SK-N-SH treated with all-trans-retinoic acid at 6 μM for 48 hours (cell line): ENCODE data around the gene SAA1.

ENCODE experiments used
- ATAC-seq: fragments of 200-7000 bp; cut with Tn5 transposase; 3 replicates; pipeline ENCODE4 v1.9.1; 2020; ENCODE audit warnings: mild to moderate bottlenecking, moderate library complexity
- ARNTL ChIP-seq: fragments of 450-650 bp; formaldehyde crosslinking; IDR thresholded peaks from 2 replicates; pipeline ENCODE4 v1.5.0; 2020; ENCODE audit warnings: low read depth, mild to moderate bottlenecking, moderate library complexity, borderline replicate concordance
- BACH2 ChIP-seq: fragments of 250-450 bp; sonication (Bioruptor Pico); IDR thresholded peaks from 2 replicates; pipeline ENCODE4 v1.9.0; 2021; ENCODE audit warnings: mild to moderate bottlenecking, borderline replicate concordance
- CSDC2 ChIP-seq: fragments of 250-450 bp; sonication (Bioruptor Pico); IDR thresholded peaks from 2 replicates; pipeline ENCODE4 v1.5.0; 2020; ENCODE audit warnings: mild to moderate bottlenecking, moderate library complexity
- CSRNP3 ChIP-seq: fragments of 250-450 bp; sonication (Bioruptor Pico); IDR thresholded peaks from 2 replicates; pipeline ENCODE4 v1.5.1; 2021; ENCODE audit warnings: mild to moderate bottlenecking, moderate library complexity
- ESRRG ChIP-seq: fragments of 250-450 bp; sonication (Bioruptor Pico); IDR thresholded peaks from 2 replicates; pipeline ENCODE4 v1.6.1; 2021; ENCODE audit warnings: mild to moderate bottlenecking
- GLIS3 ChIP-seq: fragments of 250-450 bp; sonication (Bioruptor Pico); IDR thresholded peaks from 2 replicates; pipeline ENCODE4 v1.5.0; 2020; ENCODE audit warnings: mild to moderate bottlenecking, moderate library complexity
- ISL1 ChIP-seq: fragments of 250-450 bp; sonication (Bioruptor Pico); IDR thresholded peaks from 2 replicates; pipeline ENCODE4 v2.1.2; 2022; ENCODE audit warnings: mild to moderate bottlenecking, moderate library complexity
- OSR1 ChIP-seq: fragments of 250-450 bp; sonication (Bioruptor Pico); IDR thresholded peaks from 2 replicates; pipeline ENCODE4 v1.8.0; 2022; ENCODE audit warnings: moderate library complexity, mild to moderate bottlenecking, inconsistent platforms
- PATZ1 ChIP-seq: fragments of 250-450 bp; sonication (Bioruptor Pico); IDR thresholded peaks from 2 replicates; pipeline ENCODE4 v1.8.0; 2020; ENCODE audit warnings: mild to moderate bottlenecking, moderate library complexity, borderline replicate concordance
- POU6F1 ChIP-seq: fragments of 250-450 bp; sonication (Bioruptor Pico); IDR thresholded peaks from 2 replicates; pipeline ENCODE4 v1.8.0; 2021; ENCODE audit warnings: low read depth, mild to moderate bottlenecking, moderate library complexity, borderline replicate concordance
- PPARA ChIP-seq: fragments of 250-450 bp; sonication (Bioruptor Pico); IDR thresholded peaks from 2 replicates; pipeline ENCODE4 v1.5.0; 2020; ENCODE audit warnings: mild to moderate bottlenecking, borderline replicate concordance
- RARB ChIP-seq: fragments of 250-450 bp; sonication (Bioruptor Pico); IDR thresholded peaks from 2 replicates; pipeline ENCODE4 v1.8.0; 2021; ENCODE audit warnings: mild to moderate bottlenecking, moderate library complexity
- SNAI2 ChIP-seq: fragments of 250-450 bp; sonication (Bioruptor Pico); IDR thresholded peaks from 2 replicates; pipeline ENCODE4 v1.5.0; 2020; ENCODE audit warnings: mild to moderate bottlenecking, moderate library complexity
- TCF4 ChIP-seq: fragments of 250-450 bp; sonication (Bioruptor Pico); IDR thresholded peaks from 2 replicates; pipeline ENCODE4 v1.8.0; 2021; ENCODE audit warnings: mild to moderate bottlenecking, moderate library complexity, borderline replicate concordance
- TOX ChIP-seq: fragments of 250-450 bp; sonication (Bioruptor Pico); IDR thresholded peaks from 2 replicates; pipeline ENCODE4 v1.8.0; 2021; ENCODE audit warnings: mild to moderate bottlenecking, moderate library complexity, borderline replicate concordance
- ZC3H10 ChIP-seq: fragments of 250-450 bp; sonication (Bioruptor Pico); IDR thresholded peaks from 2 replicates; pipeline ENCODE4 v1.5.1; 2021; ENCODE audit warnings: mild to moderate bottlenecking, moderate library complexity
- ZFP3 ChIP-seq: fragments of 250-450 bp; sonication (Bioruptor Pico); IDR thresholded peaks from 2 replicates; pipeline ENCODE4 v1.5.0; 2020; ENCODE audit warnings: mild to moderate bottlenecking, moderate library complexity
- ZFP30 ChIP-seq: fragments of 450-650 bp; formaldehyde crosslinking; IDR thresholded peaks from 2 replicates; pipeline ENCODE4 v1.5.0; 2022; ENCODE audit warnings: mild to moderate bottlenecking, moderate library complexity
- ZNF70 ChIP-seq: fragments of 450-650 bp; formaldehyde crosslinking; IDR thresholded peaks from 2 replicates; pipeline ENCODE4 v1.5.0; 2020; ENCODE audit warnings: mild to moderate bottlenecking, moderate library complexity
- ZNF8 ChIP-seq: fragments of 450-650 bp; formaldehyde crosslinking; IDR thresholded peaks from 2 replicates; pipeline ENCODE4 v1.5.0; 2020; ENCODE audit warnings: mild to moderate bottlenecking, moderate library complexity
- TF ChIP-seq, protein P1 (sequence below): fragments of 250-450 bp; sonication (Bioruptor Pico); IDR thresholded peaks from 2 replicates; pipeline ENCODE4 v1.5.0; 2020; ENCODE audit warnings: mild to moderate bottlenecking, moderate library complexity

SAA1 gene

DNA sequence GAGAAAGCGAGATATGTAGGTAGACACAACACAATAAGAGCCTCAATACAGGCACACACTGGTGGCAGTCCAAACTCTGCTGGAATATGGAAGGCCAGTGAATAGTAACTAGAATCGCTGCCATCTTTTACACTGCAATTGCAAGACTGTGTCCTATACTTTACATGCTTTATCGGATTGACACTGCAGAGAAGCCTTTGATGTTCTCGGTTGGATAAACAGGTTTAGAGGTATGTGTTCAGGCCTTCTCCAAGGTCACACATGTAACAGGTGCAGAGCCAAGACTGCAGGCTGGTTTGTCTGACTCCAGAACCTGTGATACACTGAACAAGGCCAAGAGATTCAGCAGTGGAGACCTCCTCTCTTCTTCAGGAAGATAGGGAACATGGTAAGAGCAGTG lies 5.1 kb downstream of the SAA1 start (continued):
- no peak for TF ChIP-seq POU6F1
- TF ChIP-seq ISL1 (CRISPR knock-in tag): no peak

- ATAC-seq: no peak
- TF ChIP-seq BACH2 (CRISPR knock-in tag): no peak
- no peak for TF ChIP-seq PATZ1
- TF ChIP-seq CSRNP3 (CRISPR knock-in tag): no peak
- TF ChIP-seq OSR1 (CRISPR knock-in tag): no peak
- TF ChIP-seq ZNF70 (CRISPR knock-in tag): no peak
- TF ChIP-seq CSDC2 (CRISPR knock-in tag): no peak
- no peak for TF ChIP-seq SNAI2 (CRISPR knock-in tag)
- no peak for TF ChIP-seq TCF4 (CRISPR knock-in tag)
- TF ChIP-seq, protein P1, sequence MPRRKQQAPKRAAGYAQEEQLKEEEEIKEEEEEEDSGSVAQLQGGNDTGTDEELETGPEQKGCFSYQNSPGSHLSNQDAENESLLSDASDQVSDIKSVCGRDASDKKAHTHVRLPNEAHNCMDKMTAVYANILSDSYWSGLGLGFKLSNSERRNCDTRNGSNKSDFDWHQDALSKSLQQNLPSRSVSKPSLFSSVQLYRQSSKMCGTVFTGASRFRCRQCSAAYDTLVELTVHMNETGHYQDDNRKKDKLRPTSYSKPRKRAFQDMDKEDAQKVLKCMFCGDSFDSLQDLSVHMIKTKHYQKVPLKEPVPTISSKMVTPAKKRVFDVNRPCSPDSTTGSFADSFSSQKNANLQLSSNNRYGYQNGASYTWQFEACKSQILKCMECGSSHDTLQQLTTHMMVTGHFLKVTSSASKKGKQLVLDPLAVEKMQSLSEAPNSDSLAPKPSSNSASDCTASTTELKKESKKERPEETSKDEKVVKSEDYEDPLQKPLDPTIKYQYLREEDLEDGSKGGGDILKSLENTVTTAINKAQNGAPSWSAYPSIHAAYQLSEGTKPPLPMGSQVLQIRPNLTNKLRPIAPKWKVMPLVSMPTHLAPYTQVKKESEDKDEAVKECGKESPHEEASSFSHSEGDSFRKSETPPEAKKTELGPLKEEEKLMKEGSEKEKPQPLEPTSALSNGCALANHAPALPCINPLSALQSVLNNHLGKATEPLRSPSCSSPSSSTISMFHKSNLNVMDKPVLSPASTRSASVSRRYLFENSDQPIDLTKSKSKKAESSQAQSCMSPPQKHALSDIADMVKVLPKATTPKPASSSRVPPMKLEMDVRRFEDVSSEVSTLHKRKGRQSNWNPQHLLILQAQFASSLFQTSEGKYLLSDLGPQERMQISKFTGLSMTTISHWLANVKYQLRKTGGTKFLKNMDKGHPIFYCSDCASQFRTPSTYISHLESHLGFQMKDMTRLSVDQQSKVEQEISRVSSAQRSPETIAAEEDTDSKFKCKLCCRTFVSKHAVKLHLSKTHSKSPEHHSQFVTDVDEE (CRISPR knock-in tag): no peak
- TF ChIP-seq TOX (CRISPR knock-in tag): no peak
- no peak for TF ChIP-seq ZFP3 (CRISPR knock-in tag)
- no peak for TF ChIP-seq POU6F1
- TF ChIP-seq ARNTL (CRISPR knock-in tag): no peak
- no peak for TF ChIP-seq ZNF8
- TF ChIP-seq ZC3H10 (CRISPR knock-in tag): no peak
- no peak for TF ChIP-seq GLIS3 (CRISPR knock-in tag)
- no peak for TF ChIP-seq ESRRG (CRISPR knock-in tag)
- no peak for TF ChIP-seq RARB (CRISPR knock-in tag)
- no peak for TF ChIP-seq PPARA (CRISPR knock-in tag)
These were observed 11.7 kb downstream of the SAA1 start for GRCh38 chr11:18277565-18278271.

GRCh38 chr11:18280438-18281045 lies 14.5 kb downstream of the SAA1 start:
- ATAC-seq: no peak
- TF ChIP-seq CSRNP3 (CRISPR knock-in tag) (no peak), POU6F1 (no peak), ZNF70 (CRISPR knock-in tag) (no peak), ZFP30 (CRISPR knock-in tag) (no peak), ZC3H10 (CRISPR knock-in tag) (no peak), BACH2 (CRISPR knock-in tag) (no peak), PATZ1 (no peak)
